ENCODE data around the gene PARVG. TPM values are rescaled to one million over a fixed set of nuclear protein-coding genes. Genes with fewer than 3 reads are reported as not detected.

The PARVG gene
- polyA plus RNA-seq, 3 donors = 1.7 to 2.2 (median 1.9) TPM

DNA sequence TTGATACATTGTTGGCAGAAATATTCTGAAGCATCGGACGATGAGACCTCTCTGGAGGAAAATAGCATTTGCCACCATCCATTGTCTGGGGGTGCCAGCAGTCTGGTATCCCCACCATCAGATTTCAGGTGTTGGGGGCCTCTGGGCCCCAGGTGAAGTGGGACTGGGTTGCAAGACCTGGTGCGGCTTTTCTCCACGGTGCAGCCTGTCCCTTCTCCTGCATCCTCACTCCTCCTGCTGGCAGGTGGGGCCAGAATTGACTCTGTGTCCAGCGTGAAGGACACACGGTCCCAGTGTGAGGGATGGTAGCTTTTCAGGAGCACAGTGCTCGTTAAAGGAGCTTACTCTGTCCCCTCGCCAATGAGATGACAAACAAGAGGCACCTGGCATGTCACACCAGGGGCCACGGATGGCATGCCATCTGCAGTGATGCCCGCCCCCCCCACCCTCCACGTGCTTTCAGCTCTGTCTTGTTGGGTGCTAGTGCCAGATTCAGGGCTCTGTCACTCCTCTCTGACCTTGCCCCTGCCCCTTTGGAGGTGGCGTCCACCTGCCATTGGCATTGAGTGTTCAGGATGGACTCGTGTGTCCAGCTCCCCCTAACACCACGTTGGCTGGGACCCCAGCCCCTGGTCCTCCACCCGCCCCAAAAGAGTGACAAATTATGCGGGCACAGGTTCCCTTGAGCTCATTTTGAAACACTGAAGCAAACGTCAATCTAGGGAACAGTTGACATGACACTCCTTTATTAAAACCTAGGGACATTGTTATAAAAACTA lies 62.4 kb downstream of the PARVG start:
- DNase-seq = no peak

DNA sequence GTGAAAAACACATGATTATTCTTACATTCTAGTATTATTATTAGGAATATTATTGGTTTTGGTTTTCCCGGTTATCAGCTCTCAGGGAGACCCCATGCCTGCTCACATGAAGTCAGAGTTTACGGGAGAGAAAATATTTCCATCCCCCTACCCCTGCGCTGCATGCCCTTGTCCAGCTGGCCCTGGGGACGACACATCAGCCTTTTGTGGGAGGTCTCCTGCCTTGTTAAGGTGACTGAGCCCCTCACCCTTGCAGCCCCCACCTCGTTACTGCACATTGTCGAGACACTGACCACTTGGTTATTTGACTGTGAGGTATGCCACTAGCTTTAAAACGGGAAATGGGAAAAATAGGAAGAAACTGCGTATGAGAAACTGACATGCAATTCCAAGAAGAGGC lies 63.0 kb downstream of the PARVG start:
- DNase-seq = no peak

DNA sequence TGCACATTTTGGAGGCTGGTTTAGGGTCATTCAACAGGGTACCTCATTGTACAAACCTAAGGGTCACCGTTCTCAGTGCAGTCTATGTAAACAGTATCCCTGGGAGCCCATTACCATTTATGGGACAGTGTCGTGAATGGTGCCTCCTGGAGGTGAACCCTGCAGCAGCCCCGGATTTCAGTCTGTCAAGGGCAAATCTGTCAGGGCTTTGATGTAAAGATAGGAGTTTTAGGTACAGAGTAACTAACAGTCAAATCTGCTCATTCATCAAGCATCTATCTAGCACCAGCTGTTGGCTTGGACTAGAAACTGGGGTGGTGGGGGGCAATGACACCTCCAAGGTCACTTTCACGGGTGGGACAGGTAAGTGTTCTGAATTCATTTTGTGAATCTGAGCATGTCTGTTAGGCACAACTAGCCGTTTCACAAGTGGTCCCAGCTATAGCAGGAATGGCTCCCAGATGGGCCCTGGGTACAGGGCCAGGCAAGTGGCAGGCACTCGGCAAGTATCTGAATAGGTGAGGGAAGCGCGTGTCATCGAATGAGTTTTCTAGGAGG lies 63.6 kb downstream of the PARVG start:
- DNase-seq = no peak

DNA sequence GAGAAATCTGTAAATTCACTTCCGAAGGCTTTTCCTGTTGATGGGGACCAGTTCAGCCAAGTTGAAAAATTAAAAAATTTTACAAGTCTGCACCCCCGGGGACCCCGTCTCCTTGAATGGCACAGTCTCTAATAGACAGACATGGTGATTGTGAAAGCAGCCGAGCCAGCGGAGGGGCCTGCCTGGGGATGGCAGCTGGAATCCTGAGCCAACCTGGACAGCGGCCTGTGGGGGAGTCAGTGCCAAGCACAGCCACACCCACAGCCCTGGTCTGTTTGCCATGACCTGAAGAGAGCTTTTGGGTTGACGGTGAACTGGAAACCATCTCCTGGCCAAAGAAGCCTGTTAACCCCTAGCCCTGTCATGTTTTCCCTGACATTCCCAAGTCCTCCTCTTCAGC lies 64.7 kb downstream of the PARVG start:
- no peak for DNase-seq

DNA sequence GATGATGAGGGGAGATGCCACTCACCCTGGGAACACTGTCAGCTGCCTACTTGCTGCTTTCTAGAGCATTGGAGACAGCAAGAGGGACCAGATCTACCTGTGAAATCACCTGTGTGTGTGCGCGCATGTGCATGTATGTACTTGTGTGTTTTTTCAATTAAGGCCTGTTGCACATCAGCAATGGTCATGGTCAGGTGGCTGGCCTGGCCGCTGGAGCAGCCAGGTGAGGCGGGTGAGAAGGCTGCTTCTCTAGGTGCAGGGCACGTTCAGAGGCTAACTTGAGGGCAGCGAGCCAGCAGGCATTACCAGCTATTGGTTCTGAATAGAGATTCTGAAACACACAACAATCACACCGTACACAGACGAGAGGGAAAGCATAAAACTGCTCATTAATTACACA lies 65.1 kb downstream of the PARVG start:
- no peak for DNase-seq

- DNase-seq = no peak
Measured at GRCh38 chr22:44246615-44247326, 66.0 kb downstream of the PARVG start.

GRCh38 chr22:44247346-44247745 lies 66.6 kb downstream of the PARVG start:
- DNase-seq = no peak

- DNase-seq = no peak
Measured at GRCh38 chr22:44247923-44248892, 67.5 kb downstream of the PARVG start.

DNA sequence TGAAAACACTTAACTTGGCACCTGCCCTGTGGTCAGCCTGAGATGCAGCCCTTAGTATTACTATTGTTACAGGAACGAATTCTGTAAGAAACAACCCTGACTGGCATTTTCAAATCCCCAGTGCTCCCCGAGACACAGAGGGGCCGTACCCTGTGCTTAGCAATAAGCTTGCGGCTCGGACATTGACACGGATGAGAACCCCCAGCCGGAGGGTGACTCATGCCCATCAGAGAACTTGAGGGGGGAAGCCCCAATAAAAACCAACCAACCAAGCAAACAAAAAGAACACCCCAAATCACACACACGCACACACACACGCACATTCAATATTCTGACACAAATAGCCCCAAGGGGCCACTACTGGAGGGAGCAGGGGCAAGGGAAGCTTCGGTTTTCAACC lies 68.2 kb downstream of the PARVG start:
- no peak for DNase-seq

GRCh38 chr22:44249376-44250147 lies 68.8 kb downstream of the PARVG start:
- no peak for DNase-seq

DNA sequence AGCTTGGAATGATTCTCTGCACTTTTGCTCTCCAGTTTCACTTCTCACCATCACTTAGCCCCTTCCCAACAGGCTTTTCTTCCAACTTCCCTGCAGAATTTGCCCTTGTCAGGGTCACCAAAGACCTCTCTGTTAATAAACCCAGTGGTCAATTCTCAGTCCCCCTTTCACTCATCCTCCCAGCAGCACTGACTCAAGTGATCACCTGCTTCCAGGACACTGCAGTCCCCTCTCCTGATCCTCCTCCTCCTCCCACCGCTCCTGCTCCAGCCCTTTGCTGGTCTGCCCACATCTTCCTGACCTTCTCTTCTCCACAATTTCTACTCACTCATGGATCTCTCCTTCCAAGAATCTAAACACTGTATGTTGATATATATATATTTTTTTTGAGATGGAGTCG lies 74.1 kb downstream of the PARVG start:
- no peak for DNase-seq

- no peak for DNase-seq
Measured at GRCh38 chr22:44256085-44256484, 75.4 kb downstream of the PARVG start.

DNA sequence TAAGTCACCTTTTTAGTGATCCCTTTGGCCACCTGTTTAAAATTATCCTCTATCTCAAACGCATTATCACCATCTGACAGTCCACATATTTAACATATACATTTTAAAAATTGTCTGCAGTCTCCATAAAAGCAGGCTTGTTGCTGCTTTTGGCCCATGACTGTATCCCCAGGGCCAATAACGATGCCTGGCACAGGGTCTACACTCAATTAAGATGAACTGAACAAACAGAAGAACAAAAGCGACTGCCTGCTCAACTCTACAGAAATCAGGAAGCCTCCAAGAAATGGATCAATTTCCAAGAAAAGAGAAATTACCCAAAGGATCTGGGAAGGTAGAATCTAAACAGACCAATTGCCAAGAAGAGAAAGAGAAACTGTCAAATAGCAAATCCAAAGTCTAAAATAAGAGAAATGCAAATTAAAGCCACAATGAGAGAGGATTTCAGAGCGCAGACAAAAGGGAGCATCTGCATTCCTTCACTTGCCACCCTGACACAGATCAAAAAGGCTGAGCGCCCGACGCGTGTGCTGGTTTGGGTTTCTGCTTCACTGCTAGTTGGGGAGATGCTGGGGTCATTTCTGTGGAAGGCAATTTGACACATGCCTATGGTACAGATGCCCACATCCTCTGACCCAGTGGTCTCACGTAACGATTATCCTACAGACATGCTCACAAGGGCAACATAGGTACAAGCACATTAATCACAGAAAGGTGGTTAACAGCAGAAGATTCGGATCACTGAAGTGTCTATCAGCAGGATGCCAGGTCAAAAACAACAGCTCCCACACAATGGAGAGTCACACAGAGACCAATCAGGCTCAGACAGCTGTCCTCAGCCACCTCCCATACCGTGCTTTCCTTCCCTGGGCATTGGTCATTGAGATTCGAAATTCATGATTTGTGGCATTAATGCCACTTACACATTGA lies 76.1 kb downstream of the PARVG start:
- peak; percentile 31 for DNase-seq

Other genes with a start within 250 kb of the PARVG start
- 10 to 100 TPM; 63.0 to 69.3 (median 65.7) TPM for gene SAMM50, start 225.5 kb upstream of the PARVG start, polyA plus RNA-seq (ENCODE audit: insufficient read length in 3 of 3)
- gene PARVB, start 156.6 kb upstream of the PARVG start, polyA plus RNA-seq (ENCODE audit: insufficient read length in 3 of 3) = 10 to 100 TPM; 20.6 to 22.0 (median 21.0) TPM
- gene SHISAL1, start 132.0 kb downstream of the PARVG start, polyA plus RNA-seq (ENCODE audit: insufficient read length in 3 of 3) = 1 to 10 TPM; 1.4 to 2.7 (median 1.9) TPM